DND-41 (cell line): ENCODE data around the gene BMP5.

Experiments
- ATAC-seq: fragments of 200-7000 bp; cut with Tn5 transposase; 3 replicates; pipeline ENCODE4 v1.9.1; 2021; ENCODE audit warnings: low read depth; ENCODE audit not compliant: insufficient read depth
- DNase-seq: peaks from one replicate; pipeline ENCODE4 v3.0.0-alpha.2; 2020
- H2AFZ ChIP-seq: 2 replicates; pipeline ENCODE4 v1.6.0; 2012; ENCODE audit warnings: low read depth, low read length
- H3K27ac ChIP-seq: 2 replicates; pipeline ENCODE4 v1.5.1; 2012; ENCODE audit warnings: low read length, inconsistent platforms
- H3K27me3 ChIP-seq: fragments of 200-600 bp; sonication (generic); 2 replicates; pipeline ENCODE4 v1.6.0; 2012; ENCODE audit warnings: low read length, mild to moderate bottlenecking, inconsistent platforms; ENCODE audit not compliant: insufficient read depth, poor library complexity
- H3K36me3 ChIP-seq: 2 replicates; pipeline ENCODE4 v1.5.1; 2012; ENCODE audit warnings: low read length, inconsistent platforms; ENCODE audit not compliant: insufficient read depth
- H3K4me1 ChIP-seq: 2 replicates; pipeline ENCODE4 v1.5.1; 2012; ENCODE audit warnings: mild to moderate bottlenecking, low read length; ENCODE audit not compliant: insufficient read depth
- H3K4me2 ChIP-seq: 2 replicates; pipeline ENCODE4 v1.6.0; 2012; ENCODE audit warnings: mild to moderate bottlenecking, moderate library complexity, low read length, inconsistent platforms; ENCODE audit not compliant: insufficient read depth
- H3K4me3 ChIP-seq, 2 experiments: fragments of 200-600 bp in 1 of 2; shearing (Covaris generic) in 1 of 2; 2 replicates each; pipeline ENCODE4 v1.5.1; 2012 to 2016; ENCODE audit warnings: inconsistent platforms in 2 of 2, low read length in 2 of 2, mild to moderate bottlenecking in 2 of 2, low read depth in 1 of 2, moderate library complexity in 1 of 2
- H3K79me2 ChIP-seq: 2 replicates; pipeline ENCODE4 v1.6.0; 2012; ENCODE audit warnings: low read length, inconsistent platforms; ENCODE audit not compliant: insufficient read depth
- H3K9ac ChIP-seq: 2 replicates; pipeline ENCODE4 v1.6.0; 2012; ENCODE audit warnings: low read depth, mild to moderate bottlenecking, inconsistent platforms, low read length, moderate library complexity
- H3K9me3 ChIP-seq: 2 replicates; pipeline ENCODE4 v1.5.1; 2012; ENCODE audit warnings: low read length, moderate library complexity, mild to moderate bottlenecking, inconsistent platforms; ENCODE audit not compliant: insufficient read depth, severe bottlenecking
- H4K20me1 ChIP-seq: 2 replicates; pipeline ENCODE4 v1.6.0; 2012; ENCODE audit warnings: low read length; ENCODE audit not compliant: insufficient read depth
- EZH2 ChIP-seq: IDR thresholded peaks from 3 replicates; pipeline ENCODE4 v1.6.1; 2012; ENCODE audit warnings: borderline replicate concordance, low read depth, mild to moderate bottlenecking, moderate library complexity, low read length, inconsistent platforms; ENCODE audit not compliant: severe bottlenecking
- TF ChIP-seq, protein P1 (sequence below): IDR thresholded peaks from 2 replicates; pipeline ENCODE4 v1.5.1; 2012; ENCODE audit warnings: borderline replicate concordance, low read length, moderate library complexity, mild to moderate bottlenecking; ENCODE audit not compliant: poor library complexity, severe bottlenecking; ENCODE audit errors: extremely low read depth

Gene BMP5

DNA sequence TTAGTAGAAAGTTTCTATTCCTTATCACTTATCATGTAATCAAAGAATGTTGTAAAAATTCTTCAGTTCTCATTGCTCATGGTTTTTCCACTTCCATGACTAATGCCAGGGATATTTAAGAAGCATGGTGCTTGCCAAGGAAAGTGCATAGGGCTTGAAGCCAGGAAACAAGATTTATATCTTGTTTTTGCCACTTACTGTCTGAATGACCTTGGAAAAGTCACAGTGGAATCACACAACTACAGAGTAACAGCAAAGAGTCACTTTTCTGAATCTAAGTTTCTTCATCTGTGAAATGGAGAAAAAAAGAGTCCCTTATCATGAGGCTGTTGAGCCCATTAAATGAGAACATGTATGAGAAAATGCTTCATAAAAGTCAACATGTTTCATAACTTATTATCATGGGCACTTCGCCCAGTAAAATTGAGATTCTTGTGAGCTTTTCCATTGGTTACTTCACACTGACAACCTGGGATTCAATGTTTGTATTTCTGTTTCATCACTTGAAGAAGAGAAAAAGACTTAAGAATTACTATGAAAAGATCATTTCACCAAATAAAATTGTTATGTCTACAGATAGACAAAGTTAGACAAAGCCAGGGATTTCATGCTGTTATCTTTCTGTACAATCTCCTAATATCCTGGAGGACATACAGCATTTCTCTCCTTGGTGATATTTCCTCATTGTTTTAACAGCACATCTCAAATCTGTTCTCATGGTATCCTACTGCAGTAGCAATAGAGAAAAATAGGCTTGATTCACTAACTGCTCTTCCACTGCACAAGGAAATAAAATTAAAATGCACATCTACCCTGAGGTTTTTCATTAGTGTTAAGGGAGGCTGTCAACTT is 7.6 kb upstream of the BMP5 start:
- no peak overlapping the region for H3K4me2 ChIP-seq
- ATAC-seq = no peak
- H3K36me3 ChIP-seq = no peaks in the 10 kb centered on the region
- no peaks in the 10 kb centered on the region for H3K9me3 ChIP-seq
- no peak overlapping the region for H2AFZ ChIP-seq
- H3K9ac ChIP-seq = no peak overlapping the region
- TF ChIP-seq, protein P1, sequence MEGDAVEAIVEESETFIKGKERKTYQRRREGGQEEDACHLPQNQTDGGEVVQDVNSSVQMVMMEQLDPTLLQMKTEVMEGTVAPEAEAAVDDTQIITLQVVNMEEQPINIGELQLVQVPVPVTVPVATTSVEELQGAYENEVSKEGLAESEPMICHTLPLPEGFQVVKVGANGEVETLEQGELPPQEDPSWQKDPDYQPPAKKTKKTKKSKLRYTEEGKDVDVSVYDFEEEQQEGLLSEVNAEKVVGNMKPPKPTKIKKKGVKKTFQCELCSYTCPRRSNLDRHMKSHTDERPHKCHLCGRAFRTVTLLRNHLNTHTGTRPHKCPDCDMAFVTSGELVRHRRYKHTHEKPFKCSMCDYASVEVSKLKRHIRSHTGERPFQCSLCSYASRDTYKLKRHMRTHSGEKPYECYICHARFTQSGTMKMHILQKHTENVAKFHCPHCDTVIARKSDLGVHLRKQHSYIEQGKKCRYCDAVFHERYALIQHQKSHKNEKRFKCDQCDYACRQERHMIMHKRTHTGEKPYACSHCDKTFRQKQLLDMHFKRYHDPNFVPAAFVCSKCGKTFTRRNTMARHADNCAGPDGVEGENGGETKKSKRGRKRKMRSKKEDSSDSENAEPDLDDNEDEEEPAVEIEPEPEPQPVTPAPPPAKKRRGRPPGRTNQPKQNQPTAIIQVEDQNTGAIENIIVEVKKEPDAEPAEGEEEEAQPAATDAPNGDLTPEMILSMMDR = no peak
- no peak for TF ChIP-seq EZH2
- no peaks in the 10 kb centered on the region for H3K4me1 ChIP-seq
- H3K4me3 ChIP-seq = no peak overlapping the region
- H3K27me3 ChIP-seq = no peaks in the 10 kb centered on the region
- no peaks in the 10 kb centered on the region for H4K20me1 ChIP-seq
- H3K79me2 ChIP-seq = no peaks in the 10 kb centered on the region
- H3K27ac ChIP-seq = no peak overlapping the region
- DNase-seq = no peak

DNA sequence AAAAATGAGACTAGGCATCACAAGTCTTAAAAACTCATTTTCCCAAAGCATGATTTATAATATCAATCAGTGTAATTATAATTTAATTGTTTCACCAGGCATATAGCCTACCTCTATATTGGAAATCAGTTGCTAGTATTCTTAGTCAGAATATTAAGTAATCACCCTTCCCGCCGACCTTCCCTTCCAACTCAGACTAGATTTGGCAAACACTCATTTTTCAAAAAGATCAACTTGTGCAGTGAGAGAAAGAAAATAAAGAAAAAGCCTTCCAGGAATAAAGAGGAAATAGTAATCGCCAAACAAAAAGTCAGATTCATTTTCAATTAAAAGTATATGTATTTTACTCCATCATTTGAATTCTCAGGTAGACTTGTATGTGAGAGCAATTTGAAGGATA is 1.9 kb upstream of the BMP5 start:
- Histone ChIP-seq H3K4me1 (no peaks in the 10 kb centered on the region), H4K20me1 (no peaks in the 10 kb centered on the region), H3K79me2 (no peaks in the 10 kb centered on the region), H3K4me3 (no peak overlapping the region), H3K9ac (no peak overlapping the region), H2AFZ (no peak overlapping the region), H3K9me3 (no peaks in the 10 kb centered on the region), H3K27ac (no peak overlapping the region), H3K4me2 (no peak overlapping the region), H3K36me3 (no peaks in the 10 kb centered on the region), H3K27me3 (no peaks in the 10 kb centered on the region)
- no peak for DNase-seq
- ATAC-seq = no peak
- TF ChIP-seq, protein P1 = no peak
- no peak for TF ChIP-seq EZH2

DNA sequence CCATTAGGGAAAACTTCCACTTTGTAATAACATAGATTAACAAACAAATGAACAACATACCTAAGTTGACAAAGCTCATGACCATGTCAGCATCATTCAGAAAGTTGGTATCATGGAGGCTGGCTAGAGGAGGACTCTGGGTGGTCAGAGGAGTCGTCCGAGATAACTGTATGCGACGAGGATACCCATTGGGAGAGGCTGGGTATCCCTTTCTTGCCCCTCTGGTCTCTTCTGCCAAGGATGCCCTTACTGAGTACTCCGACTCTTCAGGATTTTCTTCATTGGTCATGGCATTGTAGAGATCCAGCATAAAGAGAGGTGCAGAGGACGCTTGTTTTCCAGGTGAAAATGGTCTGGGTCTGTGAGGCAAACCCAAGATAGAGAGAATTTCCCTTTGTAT is 1.1 kb downstream of the BMP5 start:
- Histone ChIP-seq H3K27me3 (no peaks in the 10 kb centered on the region), H3K9me3 (no peaks in the 10 kb centered on the region), H3K27ac (no peak overlapping the region), H3K4me1 (no peaks in the 10 kb centered on the region), H4K20me1 (no peaks in the 10 kb centered on the region), H3K36me3 (no peaks in the 10 kb centered on the region), H2AFZ (no peak overlapping the region), H3K4me2 (no peak overlapping the region), H3K9ac (no peak overlapping the region), H3K79me2 (no peaks in the 10 kb centered on the region), H3K4me3 (no peak overlapping the region)
- DNase-seq (no peak), ATAC-seq (no peak)
- no peak for TF ChIP-seq EZH2
- TF ChIP-seq, protein P1 = no peak
